ENCODE measurements around the gene TCAP.
"Not testable (repeated sequence)": the region's sequence is repeated elsewhere in the genome, so short reads cannot be mapped to it uniquely, and the experiment has no call there.

The TCAP gene

DNA sequence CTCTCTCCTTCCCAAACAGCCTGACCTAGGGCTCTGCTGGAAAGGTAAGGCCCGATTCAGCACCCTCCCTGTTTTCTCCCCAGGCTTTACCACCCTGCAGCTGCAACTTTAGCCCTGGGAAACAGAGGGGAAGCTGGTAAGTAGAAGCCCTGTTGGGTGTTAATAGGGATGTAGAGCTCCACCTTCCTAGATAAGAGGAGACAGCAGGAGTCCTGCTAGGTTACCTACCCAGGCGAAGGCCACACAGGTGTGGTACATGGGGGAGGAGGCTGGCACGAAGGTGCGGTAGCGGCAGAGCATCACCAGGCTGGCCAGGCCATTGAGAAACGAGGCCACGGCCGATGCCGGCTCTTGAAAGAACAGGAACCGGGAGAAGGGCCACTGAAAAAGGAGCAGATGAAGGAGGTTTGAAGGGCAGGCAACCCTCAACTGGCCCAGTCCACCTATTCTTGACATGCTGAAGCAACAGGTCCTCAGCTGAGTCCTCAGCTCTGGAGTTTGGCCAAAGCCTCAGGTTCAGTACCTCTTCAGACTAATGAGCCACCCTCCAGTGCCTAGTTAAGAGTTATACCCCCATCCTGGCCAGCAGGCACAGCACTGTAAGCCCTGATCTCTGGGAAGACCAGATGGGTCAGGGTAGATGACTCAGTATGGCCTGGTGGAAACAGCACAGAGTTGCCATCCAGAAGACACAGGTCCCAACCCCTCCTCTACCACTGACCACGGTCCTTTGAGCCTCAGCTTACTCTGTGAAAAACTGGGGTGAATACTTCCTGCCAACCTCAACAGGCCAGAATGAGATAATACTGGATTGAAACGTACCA, 19.4 kb downstream of the TCAP start:
- DNase-seq, result no peak

GRCh38 chr17:39687101-39687545, 22.0 kb downstream of the TCAP start:
- no peak for DNase-seq

- peak; percentile 83 for DNase-seq
Measured at GRCh38 chr17:39687546-39688474, 22.7 kb downstream of the TCAP start, which contains the start of gene PGAP3. PGAP3 (minus strand) TSS chr17:39688057; CDS start chr17:39688014, 43 bp downstream.

GRCh38 chr17:39688475-39688835, 23.3 kb downstream of the TCAP start:
- DNase-seq, result no peak

GRCh38 chr17:39688945-39689344, 23.8 kb downstream of the TCAP start:
- no peak for DNase-seq

- DNase-seq, result no peak
Measured at GRCh38 chr17:39694593-39694992, 29.4 kb downstream of the TCAP start.

- DNase-seq, result no peak
Measured at GRCh38 chr17:39695089-39695474, 29.9 kb downstream of the TCAP start.

DNA sequence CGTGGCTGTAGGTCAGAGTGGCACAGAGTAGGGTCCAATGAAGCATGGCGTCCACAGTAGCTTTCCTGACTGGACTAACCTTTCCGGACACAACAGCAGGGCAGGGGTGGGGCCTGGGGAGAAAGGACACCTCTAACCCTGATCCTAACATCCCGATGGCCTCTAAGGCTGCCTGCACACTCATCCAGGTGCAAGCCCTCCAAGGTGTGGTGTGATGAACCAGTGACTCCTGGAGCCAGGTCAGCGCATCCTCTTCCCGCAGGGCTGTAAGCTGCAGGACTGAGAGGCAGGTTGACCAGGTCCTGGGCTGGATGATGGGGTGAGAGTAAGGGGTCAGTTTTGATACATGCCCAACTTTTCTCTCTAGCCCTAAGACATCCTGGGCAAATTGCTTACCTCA, 31.6 kb downstream of the TCAP start:
- no peak for DNase-seq

DNA sequence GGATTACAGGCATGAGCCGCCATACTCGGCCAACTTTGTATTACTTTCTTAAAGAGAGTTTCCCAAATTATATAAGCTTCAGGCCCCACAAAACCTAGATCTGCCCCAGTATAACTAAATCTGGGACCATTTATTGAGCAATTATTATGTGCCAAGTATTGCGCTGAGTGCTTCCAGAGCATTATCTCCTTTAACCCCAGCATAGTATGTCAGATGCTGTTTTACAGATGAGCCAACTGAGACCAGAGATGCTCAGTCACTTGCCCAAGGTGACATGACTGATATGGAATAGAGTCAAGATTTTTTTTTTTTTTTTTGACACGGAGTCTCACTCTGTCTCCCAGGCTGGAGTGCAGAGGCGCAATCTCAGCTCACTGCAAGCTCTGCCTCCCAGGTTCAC, 32.8 kb downstream of the TCAP start:
- no peak for DNase-seq

GRCh38 chr17:39699157-39699817, 34.1 kb downstream of the TCAP start:
- not testable (repeated sequence) for DNase-seq

DNA sequence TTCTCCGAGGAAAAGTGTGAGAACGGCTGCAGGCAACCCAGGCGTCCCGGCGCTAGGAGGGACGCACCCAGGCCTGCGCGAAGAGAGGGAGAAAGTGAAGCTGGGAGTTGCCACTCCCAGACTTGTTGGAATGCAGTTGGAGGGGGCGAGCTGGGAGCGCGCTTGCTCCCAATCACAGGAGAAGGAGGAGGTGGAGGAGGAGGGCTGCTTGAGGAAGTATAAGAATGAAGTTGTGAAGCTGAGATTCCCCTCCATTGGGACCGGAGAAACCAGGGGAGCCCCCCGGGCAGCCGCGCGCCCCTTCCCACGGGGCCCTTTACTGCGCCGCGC, 34.6 kb downstream of the TCAP start, which contains the start of gene ERBB2:
Gene ERBB2 (plus strand): TSS at position 247 of the 330 bp plus-strand sequence. CDS start 175 bp downstream, outside the sequence.
- no peak for DNase-seq

GRCh38 chr17:39700148-39700987, 35.2 kb downstream of the TCAP start:
- DNase-seq, result no peak

GRCh38 chr17:39701012-39701783, 36.0 kb downstream of the TCAP start:
- DNase-seq, result no peak

GRCh38 chr17:39701784-39702422, 36.8 kb downstream of the TCAP start:
- DNase-seq, result no peak

GRCh38 chr17:39702901-39703893, 38.0 kb downstream of the TCAP start:
- no peak for DNase-seq

- no peak for DNase-seq
Measured at GRCh38 chr17:39703913-39704312, 38.8 kb downstream of the TCAP start.

DNA sequence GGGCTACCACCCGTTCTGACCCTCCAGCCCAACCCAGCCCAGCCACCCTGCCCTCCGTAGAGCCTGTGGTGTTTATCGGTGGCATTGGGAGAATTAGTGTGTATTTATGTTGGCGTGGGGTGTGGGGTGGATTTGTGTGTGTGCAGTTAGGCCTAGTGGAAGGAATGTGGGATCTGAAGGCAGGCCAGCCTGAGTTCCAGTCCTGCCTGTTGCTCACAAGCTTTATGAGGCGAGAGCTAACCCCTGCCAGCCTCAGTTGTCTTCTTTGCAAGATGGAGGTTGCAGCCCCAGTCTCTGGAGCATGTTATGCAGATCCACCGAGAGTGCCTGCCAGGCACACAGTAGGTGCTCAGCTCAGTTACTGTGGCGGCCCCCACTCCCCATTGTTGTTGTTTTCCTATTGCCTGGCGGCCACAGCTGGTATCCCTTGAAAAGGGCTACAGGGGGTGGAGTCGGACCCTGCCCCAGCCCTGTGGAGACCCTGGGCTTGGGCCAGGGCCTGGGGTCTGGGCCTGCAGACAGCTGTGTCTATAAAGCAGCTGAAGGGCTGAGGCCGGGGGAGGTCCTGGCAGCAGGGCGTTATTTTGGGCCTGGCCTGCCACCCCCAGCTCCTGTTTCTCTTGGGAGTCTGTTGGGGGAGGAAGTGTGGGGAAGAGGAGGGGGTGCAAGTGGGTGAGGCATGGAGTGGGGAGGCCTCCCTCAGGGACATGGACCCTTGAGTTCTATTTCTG, 39.8 kb downstream of the TCAP start:
- no peak for DNase-seq

GRCh38 chr17:39705786-39706348, 40.7 kb downstream of the TCAP start:
- DNase-seq, result no peak

GRCh38 chr17:39706383-39706782, 41.2 kb downstream of the TCAP start:
- no peak for DNase-seq

Data from activated CD4-positive, CD25-positive, alpha-beta regulatory T cell treated with anti-CD3 and anti-CD28 coated beads, Interleukin-2, amount 50 U/mL, for 72 hours (primary cell).